ENCODE data around the gene ZC3H7A.

The ZC3H7A gene

DNA sequence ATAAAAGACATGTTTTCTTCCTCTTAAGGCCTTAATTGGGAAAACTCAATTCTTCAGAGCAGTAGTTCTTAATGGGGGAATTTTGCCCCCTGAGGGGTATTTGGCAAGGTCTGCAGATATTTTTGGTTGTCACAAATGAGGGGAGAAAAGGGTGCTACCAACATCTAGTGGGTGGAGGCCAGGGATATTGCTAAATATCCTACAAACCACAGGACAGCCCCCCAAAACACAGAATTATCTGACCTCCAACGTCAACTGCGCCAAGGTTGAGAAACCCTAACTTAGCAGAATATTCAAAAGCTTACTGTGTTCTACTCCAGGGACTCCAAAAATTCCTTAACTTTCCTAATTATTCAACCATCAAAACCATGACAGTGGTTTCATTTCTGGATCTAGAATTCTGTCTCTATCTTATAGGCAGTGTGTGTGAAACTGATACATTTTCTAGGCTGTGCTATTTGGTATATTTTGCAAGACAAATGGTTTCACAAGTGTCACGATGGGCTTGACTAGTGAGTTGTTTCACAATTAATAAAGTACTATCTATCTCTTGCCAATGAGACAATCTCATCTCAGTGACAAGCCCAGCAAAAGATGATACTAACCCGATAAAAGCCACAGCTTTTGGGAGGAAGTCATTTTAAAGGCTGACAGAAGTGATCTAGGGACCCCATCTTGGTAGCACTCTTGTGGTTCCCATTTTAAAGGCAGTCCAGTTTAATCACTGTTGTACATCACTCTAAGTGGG is 69.1 kb downstream of the ZC3H7A start:
- Histone ChIP-seq H3K27ac (ENCODE audit: low read depth in 2 of 2, low read length in 2 of 2) (peak overlapping the region; percentile 2 to 3), H3K27me3 (ENCODE audit: control insufficient read depth in 2 of 2, insufficient read depth in 2 of 2, low read length in 2 of 2) (no peaks in the 10 kb centered on the region), H3K36me3 (ENCODE audit: control insufficient read depth in 2 of 2, insufficient read depth in 2 of 2, low read length in 2 of 2) (peaks cover 52 to 59% of the 10 kb centered on the region in 2 donors), H3K4me3 (ENCODE audit: low read length in 2 of 2) (no peak overlapping the region), H3K9me3 (ENCODE audit: control insufficient read depth in 2 of 2, low read length in 2 of 2) (no peaks in the 10 kb centered on the region), H3K4me1 (ENCODE audit: control insufficient read depth in 2 of 2, insufficient read depth in 2 of 2, low read length in 2 of 2) (peaks cover 6 to 9% of the 10 kb centered on the region in 2 donors), H3K9ac (ENCODE audit: low read depth in 1 of 2, low read length in 2 of 2) (no peak overlapping the region)

DNA sequence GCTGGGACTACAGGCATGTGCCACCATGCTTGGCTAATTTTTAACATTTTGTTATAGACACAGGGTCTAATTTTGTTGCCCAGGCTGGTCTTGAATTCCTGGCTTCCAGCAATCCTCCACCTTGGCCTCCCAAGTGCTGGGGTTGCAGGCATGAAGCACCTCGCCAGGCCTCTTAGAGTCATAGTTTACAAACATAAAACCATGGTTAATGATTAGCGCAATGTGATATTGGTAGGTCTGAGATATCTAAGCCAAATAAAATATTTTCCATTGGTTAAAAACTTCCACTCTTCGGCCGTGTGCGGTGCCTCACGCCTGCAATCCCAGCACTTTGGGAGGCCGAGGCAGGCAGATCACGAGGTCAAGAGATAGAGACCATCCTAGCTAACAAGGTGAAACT is 71.0 kb downstream of the ZC3H7A start:
- Histone ChIP-seq H3K4me1 (ENCODE audit: control insufficient read depth in 2 of 2, insufficient read depth in 2 of 2, low read length in 2 of 2) (peaks cover 0 to 8% of the 10 kb centered on the region in 2 donors), H3K9ac (ENCODE audit: low read depth in 1 of 2, low read length in 2 of 2) (no peak overlapping the region), H3K27ac (ENCODE audit: low read depth in 2 of 2, low read length in 2 of 2) (no peak overlapping the region), H3K36me3 (ENCODE audit: control insufficient read depth in 2 of 2, insufficient read depth in 2 of 2, low read length in 2 of 2) (peaks cover 41 to 60% of the 10 kb centered on the region in 2 donors), H3K9me3 (ENCODE audit: control insufficient read depth in 2 of 2, low read length in 2 of 2) (no peaks in the 10 kb centered on the region), H3K27me3 (ENCODE audit: control insufficient read depth in 2 of 2, insufficient read depth in 2 of 2, low read length in 2 of 2) (no peaks in the 10 kb centered on the region), H3K4me3 (ENCODE audit: low read length in 2 of 2) (no peak overlapping the region)

DNA sequence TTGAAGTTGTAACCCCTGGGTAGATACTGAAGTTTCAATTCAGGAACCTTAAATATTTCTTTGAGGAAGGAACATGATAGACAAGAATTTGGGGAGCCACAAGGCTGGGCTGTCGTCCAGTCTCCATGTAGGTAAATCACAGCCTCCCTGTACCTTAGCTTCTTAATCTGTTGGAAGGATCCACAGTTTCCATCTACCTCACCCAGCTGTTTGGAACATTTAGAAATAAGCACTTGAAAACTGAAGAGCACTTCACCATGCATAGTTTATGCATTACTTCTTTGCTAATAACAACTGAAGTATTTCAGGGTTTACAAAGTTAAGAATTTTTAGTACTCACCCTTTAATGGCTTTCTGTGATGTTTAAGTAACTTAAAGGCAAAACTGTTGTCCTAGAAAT is 71.6 kb downstream of the ZC3H7A start:
- Histone ChIP-seq H3K4me3 (ENCODE audit: low read length in 2 of 2) (no peak overlapping the region), H3K4me1 (ENCODE audit: control insufficient read depth in 2 of 2, insufficient read depth in 2 of 2, low read length in 2 of 2) (peaks cover 0 to 5% of the 10 kb centered on the region in 2 donors), H3K9me3 (ENCODE audit: control insufficient read depth in 2 of 2, low read length in 2 of 2) (no peaks in the 10 kb centered on the region), H3K27me3 (ENCODE audit: control insufficient read depth in 2 of 2, insufficient read depth in 2 of 2, low read length in 2 of 2) (no peaks in the 10 kb centered on the region), H3K36me3 (ENCODE audit: control insufficient read depth in 2 of 2, insufficient read depth in 2 of 2, low read length in 2 of 2) (peaks cover 40 to 57% of the 10 kb centered on the region in 2 donors), H3K27ac (ENCODE audit: low read depth in 2 of 2, low read length in 2 of 2) (no peak overlapping the region), H3K9ac (ENCODE audit: low read depth in 1 of 2, low read length in 2 of 2) (no peak overlapping the region)

DNA sequence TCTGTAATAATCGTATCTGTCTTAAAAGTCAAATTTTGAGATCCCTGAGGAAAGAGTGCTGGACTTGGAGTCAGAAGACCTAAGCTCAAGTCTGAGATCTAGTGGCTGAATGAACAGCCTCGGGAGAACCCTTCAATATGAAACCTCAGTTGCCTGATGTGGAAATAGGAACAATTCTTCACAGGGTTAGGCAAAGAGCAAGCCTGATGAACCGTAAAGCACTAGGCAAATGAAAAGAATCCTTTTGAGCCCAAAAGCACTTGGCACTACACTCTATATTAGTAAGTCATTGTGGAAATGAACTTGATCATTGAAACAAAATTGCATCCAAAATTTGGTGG is 74.6 kb downstream of the ZC3H7A start:
- no peak overlapping the region for H3K9ac ChIP-seq (ENCODE audit: low read depth in 1 of 2, low read length in 2 of 2)
- H3K27ac ChIP-seq (ENCODE audit: low read depth in 2 of 2, low read length in 2 of 2): no peak overlapping the region

DNA sequence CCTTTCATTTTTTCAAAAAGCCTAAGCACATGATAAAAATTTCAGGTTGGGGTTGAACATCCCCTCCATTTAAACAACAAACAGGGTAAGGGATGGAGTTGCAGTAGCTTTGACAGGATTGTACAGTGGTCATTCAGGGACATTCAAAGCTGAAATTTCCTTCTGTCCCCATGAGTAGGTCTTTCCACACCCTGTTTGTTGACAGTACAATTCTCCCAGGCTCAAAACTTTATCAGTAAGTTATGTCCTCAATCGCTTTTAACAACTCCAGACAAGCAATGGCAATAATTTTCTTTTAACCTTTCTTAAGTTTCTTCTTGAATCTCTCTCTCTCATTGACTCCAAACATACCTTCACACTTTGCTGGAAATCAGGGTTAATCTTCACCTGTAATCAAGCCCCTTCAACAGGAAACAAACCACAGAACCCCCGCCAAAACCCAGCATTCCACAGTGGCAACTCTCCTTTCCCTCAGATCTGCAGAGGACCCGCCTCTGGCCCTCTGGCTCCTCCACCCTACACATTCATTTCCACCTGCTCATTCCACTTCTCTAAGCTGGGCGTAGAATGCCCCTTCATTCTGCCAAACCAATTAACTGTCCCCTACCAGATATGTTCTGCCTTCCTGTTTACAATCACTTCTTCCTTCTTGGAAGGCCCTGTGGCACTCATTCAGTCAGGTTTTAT is 75.1 kb downstream of the ZC3H7A start:
- Histone ChIP-seq H3K36me3 (ENCODE audit: control insufficient read depth in 2 of 2, insufficient read depth in 2 of 2, low read length in 2 of 2) (peaks cover 38 to 50% of the 10 kb centered on the region in 2 donors), H3K4me1 (ENCODE audit: control insufficient read depth in 2 of 2, insufficient read depth in 2 of 2, low read length in 2 of 2) (peaks cover 0 to 5% of the 10 kb centered on the region in 2 donors), H3K27ac (ENCODE audit: low read depth in 2 of 2, low read length in 2 of 2) (no peak overlapping the region), H3K9me3 (ENCODE audit: control insufficient read depth in 2 of 2, low read length in 2 of 2) (no peaks in the 10 kb centered on the region), H3K9ac (ENCODE audit: low read depth in 1 of 2, low read length in 2 of 2) (no peak overlapping the region), H3K4me3 (ENCODE audit: low read length in 2 of 2) (no peak overlapping the region), H3K27me3 (ENCODE audit: control insufficient read depth in 2 of 2, insufficient read depth in 2 of 2, low read length in 2 of 2) (no peaks in the 10 kb centered on the region)

More for the DNA sequence above, 74.6 kb downstream of the ZC3H7A start:
- H3K27me3 ChIP-seq (ENCODE audit: control insufficient read depth in 2 of 2, insufficient read depth in 2 of 2, low read length in 2 of 2): no peaks in the 10 kb centered on the region
- peaks cover 38 to 50% of the 10 kb centered on the region in 2 donors for H3K36me3 ChIP-seq (ENCODE audit: control insufficient read depth in 2 of 2, insufficient read depth in 2 of 2, low read length in 2 of 2)
- no peak overlapping the region for H3K4me3 ChIP-seq (ENCODE audit: low read length in 2 of 2)
- no peaks in the 10 kb centered on the region for H3K9me3 ChIP-seq (ENCODE audit: control insufficient read depth in 2 of 2, low read length in 2 of 2)
- H3K4me1 ChIP-seq (ENCODE audit: control insufficient read depth in 2 of 2, insufficient read depth in 2 of 2, low read length in 2 of 2): peaks cover 0 to 5% of the 10 kb centered on the region in 2 donors

DNA sequence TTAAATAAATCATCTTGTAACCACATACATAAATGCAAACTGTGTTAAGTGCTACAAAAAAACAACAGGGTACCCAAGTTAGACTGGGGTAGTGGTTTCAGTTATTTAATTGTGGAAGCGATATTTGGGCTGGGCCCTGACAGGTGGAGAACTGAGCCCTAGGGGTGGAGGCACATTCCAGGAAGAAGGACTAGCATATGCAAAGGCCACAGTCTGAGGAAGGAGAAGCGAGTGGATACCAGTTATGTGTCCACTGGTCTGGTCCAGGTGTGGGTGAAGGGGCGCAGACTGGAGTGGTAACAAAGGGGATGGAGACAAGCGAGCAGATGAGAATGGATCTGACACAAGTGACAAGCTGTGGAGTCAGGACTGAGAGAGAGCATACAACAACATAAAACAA is 77.3 kb downstream of the ZC3H7A start:
- H3K4me1 ChIP-seq (ENCODE audit: control insufficient read depth in 2 of 2, insufficient read depth in 2 of 2, low read length in 2 of 2): peaks cover 0 to 5% of the 10 kb centered on the region in 2 donors
- no peaks in the 10 kb centered on the region for H3K27me3 ChIP-seq (ENCODE audit: control insufficient read depth in 2 of 2, insufficient read depth in 2 of 2, low read length in 2 of 2)
- H3K27ac ChIP-seq (ENCODE audit: low read depth in 2 of 2, low read length in 2 of 2): no peak overlapping the region
- no peaks in the 10 kb centered on the region for H3K9me3 ChIP-seq (ENCODE audit: control insufficient read depth in 2 of 2, low read length in 2 of 2)
- no peak overlapping the region for H3K4me3 ChIP-seq (ENCODE audit: low read length in 2 of 2)
- H3K36me3 ChIP-seq (ENCODE audit: control insufficient read depth in 2 of 2, insufficient read depth in 2 of 2, low read length in 2 of 2): peaks cover 34 to 48% of the 10 kb centered on the region in 2 donors
- H3K9ac ChIP-seq (ENCODE audit: low read depth in 1 of 2, low read length in 2 of 2): no peak overlapping the region

DNA sequence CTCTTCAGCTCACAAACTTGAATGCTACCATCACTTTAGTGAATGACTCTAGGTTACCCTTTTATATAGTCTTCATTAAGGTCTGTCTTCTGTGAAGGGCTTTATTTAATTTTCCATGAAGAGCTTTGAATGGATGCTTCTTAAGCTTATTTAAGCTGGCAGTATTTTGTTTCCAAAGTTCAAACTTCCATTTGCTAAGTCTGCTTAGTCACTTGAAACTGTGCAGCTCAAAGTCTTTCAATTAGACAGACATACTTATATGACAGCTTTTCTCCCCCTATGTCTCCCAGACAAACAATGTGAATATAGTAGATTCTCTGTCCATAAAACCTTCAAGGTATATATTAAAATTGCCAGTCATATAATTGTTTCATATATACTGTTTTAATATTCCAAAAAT is 77.9 kb downstream of the ZC3H7A start:
- peaks cover 31 to 44% of the 10 kb centered on the region in 2 donors for H3K36me3 ChIP-seq (ENCODE audit: control insufficient read depth in 2 of 2, insufficient read depth in 2 of 2, low read length in 2 of 2)
- H3K9me3 ChIP-seq (ENCODE audit: control insufficient read depth in 2 of 2, low read length in 2 of 2): no peaks in the 10 kb centered on the region
- H3K9ac ChIP-seq (ENCODE audit: low read depth in 1 of 2, low read length in 2 of 2): no peak overlapping the region
- no peaks in the 10 kb centered on the region for H3K27me3 ChIP-seq (ENCODE audit: control insufficient read depth in 2 of 2, insufficient read depth in 2 of 2, low read length in 2 of 2)
- no peak overlapping the region for H3K4me3 ChIP-seq (ENCODE audit: low read length in 2 of 2)
- peaks cover 0 to 5% of the 10 kb centered on the region in 2 donors for H3K4me1 ChIP-seq (ENCODE audit: control insufficient read depth in 2 of 2, insufficient read depth in 2 of 2, low read length in 2 of 2)
- H3K27ac ChIP-seq (ENCODE audit: low read depth in 2 of 2, low read length in 2 of 2): no peak overlapping the region

DNA sequence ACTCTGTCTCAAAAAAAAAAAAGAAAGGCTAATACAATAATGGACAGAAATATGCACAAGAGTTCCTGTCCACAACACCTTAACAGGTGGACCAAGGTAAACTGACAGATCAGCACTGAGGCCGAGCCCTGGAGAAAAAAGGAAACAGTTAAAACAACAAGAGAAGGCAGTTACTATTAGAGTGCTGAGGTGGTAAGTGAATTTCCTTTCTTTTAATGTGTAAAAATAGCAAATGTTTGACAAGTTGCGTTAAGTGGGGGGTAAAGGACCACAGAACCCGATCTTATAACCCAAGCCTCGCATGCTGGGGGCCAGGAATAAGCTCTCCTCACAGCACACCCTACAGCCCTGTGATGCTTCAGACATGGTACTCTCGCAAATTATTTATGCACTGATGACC is 79.2 kb downstream of the ZC3H7A start:
- Histone ChIP-seq H3K4me3 (ENCODE audit: low read length in 2 of 2) (no peak overlapping the region), H3K9me3 (ENCODE audit: control insufficient read depth in 2 of 2, low read length in 2 of 2) (no peaks in the 10 kb centered on the region), H3K27ac (ENCODE audit: low read depth in 2 of 2, low read length in 2 of 2) (no peak overlapping the region), H3K36me3 (ENCODE audit: control insufficient read depth in 2 of 2, insufficient read depth in 2 of 2, low read length in 2 of 2) (peaks cover 30 to 42% of the 10 kb centered on the region in 2 donors), H3K9ac (ENCODE audit: low read depth in 1 of 2, low read length in 2 of 2) (no peak overlapping the region), H3K4me1 (ENCODE audit: control insufficient read depth in 2 of 2, insufficient read depth in 2 of 2, low read length in 2 of 2) (peaks cover 0 to 5% of the 10 kb centered on the region in 2 donors), H3K27me3 (ENCODE audit: control insufficient read depth in 2 of 2, insufficient read depth in 2 of 2, low read length in 2 of 2) (no peaks in the 10 kb centered on the region)

- peaks cover 34 to 38% of the 10 kb centered on the region in 2 donors for H3K36me3 ChIP-seq (ENCODE audit: control insufficient read depth in 2 of 2, insufficient read depth in 2 of 2, low read length in 2 of 2)
- H3K9ac ChIP-seq (ENCODE audit: low read depth in 1 of 2, low read length in 2 of 2): no peak overlapping the region
- H3K27ac ChIP-seq (ENCODE audit: low read depth in 2 of 2, low read length in 2 of 2): no peak overlapping the region
- H3K4me3 ChIP-seq (ENCODE audit: low read length in 2 of 2): no peak overlapping the region
- no peaks in the 10 kb centered on the region for H3K9me3 ChIP-seq (ENCODE audit: control insufficient read depth in 2 of 2, low read length in 2 of 2)
- H3K4me1 ChIP-seq (ENCODE audit: control insufficient read depth in 2 of 2, insufficient read depth in 2 of 2, low read length in 2 of 2): no peaks in the 10 kb centered on the region
- no peaks in the 10 kb centered on the region for H3K27me3 ChIP-seq (ENCODE audit: control insufficient read depth in 2 of 2, insufficient read depth in 2 of 2, low read length in 2 of 2)
Measured at GRCh38 chr16:11716336-11716735, 80.7 kb downstream of the ZC3H7A start.

GRCh38 chr16:11715246-11715947 is 81.7 kb downstream of the ZC3H7A start:
- Histone ChIP-seq H3K27ac (ENCODE audit: low read depth in 2 of 2, low read length in 2 of 2) (no peak overlapping the region), H3K9me3 (ENCODE audit: control insufficient read depth in 2 of 2, low read length in 2 of 2) (no peaks in the 10 kb centered on the region), H3K9ac (ENCODE audit: low read depth in 1 of 2, low read length in 2 of 2) (no peak overlapping the region), H3K36me3 (ENCODE audit: control insufficient read depth in 2 of 2, insufficient read depth in 2 of 2, low read length in 2 of 2) (peaks cover 38 to 44% of the 10 kb centered on the region in 2 donors), H3K27me3 (ENCODE audit: control insufficient read depth in 2 of 2, insufficient read depth in 2 of 2, low read length in 2 of 2) (no peaks in the 10 kb centered on the region), H3K4me3 (ENCODE audit: low read length in 2 of 2) (no peak overlapping the region), H3K4me1 (ENCODE audit: control insufficient read depth in 2 of 2, insufficient read depth in 2 of 2, low read length in 2 of 2) (no peaks in the 10 kb centered on the region)

Data from mucosa of rectum (tissue), 2 donors.